RCC 7860 (cell line): ENCODE measurements around the gene URB2.
A peak's percentile ranks its signal among the peaks of the same experiment; 100 is the strongest.
"Not testable (repeated sequence)": the region's sequence is repeated elsewhere in the genome, so short reads cannot be mapped to it uniquely, and the experiment has no call there.

Source experiments
- DNase-seq: peaks from one replicate; pipeline ENCODE4 v3.0.0-alpha.2; 2015; ENCODE audit warnings: low spot score
- FAIRE-seq: peaks from 2 replicates; lab custom pipeline; 2012; peaks lifted over from hg19 to GRCh38; lab: Jason Lieb, UNC

URB2 gene

GRCh38 chr1:229613938-229614337, 12.1 kb upstream of the URB2 start:
- DNase-seq = no peak
- FAIRE-seq = no peak

DNA sequence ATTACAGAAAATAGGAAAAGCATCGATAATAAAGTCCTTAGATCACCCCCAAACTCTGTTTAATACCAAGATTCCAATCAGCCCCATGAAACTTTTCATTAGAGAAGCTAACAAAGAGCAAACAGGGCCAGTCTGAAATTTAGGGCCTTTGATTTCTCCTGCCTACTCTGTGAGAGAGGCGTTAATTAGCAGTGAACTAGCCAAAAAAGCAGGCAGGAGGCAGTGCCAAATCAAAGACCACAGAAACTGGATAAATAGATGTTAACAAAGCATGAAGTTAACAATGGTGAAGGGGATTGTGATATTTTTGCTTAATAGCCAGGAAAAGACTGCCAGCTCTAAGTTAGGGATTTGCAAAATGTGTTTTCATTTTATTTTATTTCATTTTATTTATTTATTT, 11.3 kb upstream of the URB2 start:
- DNase-seq = no peak
- no peak for FAIRE-seq

- FAIRE-seq (no peak), DNase-seq (no peak)
Observed at GRCh38 chr1:229617351-229618100, 8.5 kb upstream of the URB2 start.

- no peak for FAIRE-seq
- no peak for DNase-seq
Observed at GRCh38 chr1:229619002-229619401, 7.0 kb upstream of the URB2 start.

DNA sequence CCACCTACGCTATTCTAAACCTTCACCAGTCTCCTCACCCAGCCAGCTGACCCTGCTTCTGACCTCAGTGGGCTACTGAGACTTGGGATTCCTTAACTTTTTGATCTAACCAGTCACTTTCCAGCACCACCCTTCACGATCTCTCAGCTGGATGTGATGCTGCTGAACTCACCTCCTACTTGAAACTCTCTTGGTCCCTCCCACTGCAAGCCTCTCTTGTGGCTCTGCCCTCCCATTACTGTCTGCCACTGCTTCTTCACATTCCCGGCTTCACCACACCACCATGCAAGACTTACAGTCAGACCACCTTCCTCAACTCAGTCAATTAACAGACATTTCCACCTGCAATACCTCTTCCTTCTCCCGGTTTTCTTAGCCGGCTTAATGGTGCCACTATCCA, 6.4 kb upstream of the URB2 start:
- DNase-seq (no peak), FAIRE-seq (no peak)

DNA sequence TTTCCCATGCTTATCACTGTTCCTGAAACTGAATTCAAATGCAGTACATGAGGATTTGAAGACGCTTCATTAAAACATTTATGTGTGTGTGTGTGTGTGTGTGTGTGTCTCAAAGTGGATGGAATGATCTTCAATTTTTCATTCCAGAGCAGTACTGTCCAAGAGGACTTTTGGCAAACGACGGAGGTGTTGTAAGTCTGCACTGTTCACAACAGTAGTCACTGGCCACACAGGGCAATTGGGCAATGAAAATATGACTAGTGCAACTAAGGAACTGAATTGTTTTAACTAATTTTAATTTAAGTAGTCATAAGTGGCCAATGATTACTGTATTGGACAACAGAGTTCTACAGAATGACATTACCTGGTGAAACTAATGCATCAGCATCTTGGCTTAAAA, 5.2 kb upstream of the URB2 start:
- FAIRE-seq (no peak), DNase-seq (no peak)

DNA sequence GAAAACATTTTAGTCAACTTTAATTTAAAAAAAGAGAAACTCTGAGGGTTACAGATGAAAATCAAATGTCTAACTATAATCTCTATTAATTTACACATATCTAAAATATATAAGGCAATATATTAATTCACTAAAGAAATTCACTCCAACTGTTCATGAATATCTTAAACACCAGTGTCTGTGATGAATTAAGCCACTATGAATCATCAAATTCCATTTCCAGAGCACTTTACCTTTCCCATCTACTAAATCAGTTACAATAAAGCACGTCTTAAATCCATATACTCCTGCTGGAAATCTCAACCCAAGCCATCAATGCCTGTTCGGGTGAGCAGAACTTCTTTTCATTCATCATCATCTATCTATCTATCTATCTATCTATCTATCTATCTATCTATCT, 4.4 kb upstream of the URB2 start:
- DNase-seq (no peak), FAIRE-seq (no peak)

GRCh38 chr1:229622641-229623120, 3.4 kb upstream of the URB2 start:
- not testable (repeated sequence) for FAIRE-seq, DNase-seq

GRCh38 chr1:229623225-229623624, 2.8 kb upstream of the URB2 start:
- FAIRE-seq = no peak
- DNase-seq = no peak

DNA sequence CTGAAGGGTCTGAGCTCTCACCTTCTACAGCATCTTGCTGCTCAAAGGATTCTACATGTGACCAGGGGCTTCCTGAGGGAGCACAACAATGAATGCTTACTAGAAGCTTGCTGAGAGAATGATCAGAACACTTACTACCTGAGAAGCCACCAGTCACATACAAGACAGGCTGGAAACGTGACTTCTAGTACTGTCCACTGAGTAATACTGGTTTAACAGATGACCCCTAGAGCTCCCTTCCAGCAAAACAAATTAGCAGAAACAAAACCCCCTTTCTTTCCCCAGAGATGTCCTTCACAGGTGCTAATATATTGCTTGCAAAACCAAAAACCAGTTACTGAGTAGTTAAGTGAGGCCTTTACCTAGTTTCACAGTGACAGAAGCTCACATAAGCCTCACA, 2.2 kb upstream of the URB2 start:
- no peak for FAIRE-seq

DNA sequence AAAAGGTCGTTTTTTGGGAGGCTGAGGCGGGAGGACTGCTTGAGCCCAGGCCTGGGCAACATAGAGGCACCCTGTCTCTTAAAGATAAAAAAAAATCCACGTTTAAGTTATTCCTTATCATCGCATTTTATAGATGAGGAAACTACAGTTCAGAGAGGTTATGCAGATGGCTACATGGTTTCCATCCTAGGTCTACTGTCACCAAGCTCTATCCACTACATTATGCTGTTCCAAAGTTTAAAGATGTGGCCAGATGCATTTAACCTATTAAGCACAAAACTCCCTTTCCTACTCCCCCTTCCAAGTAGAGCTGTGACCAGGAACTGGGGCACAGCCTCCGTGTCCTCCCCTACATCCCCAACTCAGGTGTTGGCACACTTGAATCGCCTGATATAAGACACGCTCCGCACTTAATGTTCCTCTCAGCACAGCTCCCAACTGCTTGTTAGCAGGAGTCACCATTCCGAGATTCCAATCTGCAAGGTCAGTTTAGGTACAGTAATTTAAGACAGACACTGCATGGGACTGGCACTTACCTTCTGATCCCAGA, 1.5 kb upstream of the URB2 start:
- DNase-seq = no peak
- no peak for FAIRE-seq

More for the DNA sequence above, 2.2 kb upstream of the URB2 start:
- DNase-seq = no peak

GRCh38 chr1:229625071-229625914, 754 bp upstream of the URB2 start:
- DNase-seq (peak; percentile 25), FAIRE-seq (no peak)

DNA sequence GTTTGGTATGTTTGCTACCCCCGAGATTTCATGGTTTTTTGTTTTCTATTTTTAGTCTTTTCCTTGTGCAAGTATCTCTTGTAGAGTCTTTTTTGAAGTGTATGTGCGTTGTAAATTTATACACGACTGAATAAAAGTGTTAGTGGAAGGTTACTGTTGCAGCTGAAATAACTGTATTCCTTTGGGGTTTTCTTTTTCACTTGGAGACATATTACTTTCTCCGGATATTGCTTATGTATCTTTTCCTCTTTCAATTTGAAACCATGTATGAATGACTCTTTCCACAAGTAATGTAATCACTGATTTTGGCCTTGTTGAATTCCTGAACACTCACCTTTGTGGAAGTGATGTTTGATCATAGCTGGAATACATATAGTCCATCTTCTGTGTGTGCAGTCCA, 956 bp downstream of the URB2 start:
- no peak for DNase-seq
- FAIRE-seq = no peak

DNA sequence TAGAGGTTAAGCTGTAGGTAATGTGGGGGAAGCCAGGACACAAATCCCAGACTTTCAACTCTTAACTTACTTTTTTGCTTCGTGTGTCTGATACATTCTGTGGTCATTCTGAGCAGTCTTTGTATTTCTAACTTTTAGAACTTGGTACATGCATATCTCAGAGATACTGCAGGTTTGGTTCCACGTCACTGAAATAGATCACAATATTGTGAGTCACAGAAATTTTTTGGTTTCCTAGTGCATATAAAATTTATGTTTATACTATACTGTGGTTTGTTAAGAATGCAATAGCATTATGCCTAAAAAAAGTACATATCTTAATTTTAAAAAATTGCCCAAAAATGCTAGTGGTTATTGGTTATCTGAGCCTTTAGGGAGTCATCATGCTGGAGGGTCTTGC, 3.2 kb downstream of the URB2 start:
- no peak for FAIRE-seq
- no peak for DNase-seq

- no peak for FAIRE-seq
Observed at GRCh38 chr1:229631148-229631547, 5.1 kb downstream of the URB2 start.

GRCh38 chr1:229631966-229632365, 5.9 kb downstream of the URB2 start:
- no peak for FAIRE-seq
- no peak for DNase-seq

More at GRCh38 chr1:229631148-229631547, 5.1 kb downstream of the URB2 start:
- DNase-seq = no peak

GRCh38 chr1:229636042-229636441, 10.0 kb downstream of the URB2 start:
- no peak for FAIRE-seq
- DNase-seq = no peak

- FAIRE-seq (no peak), DNase-seq (no peak)
Observed at GRCh38 chr1:229637746-229638145, 11.7 kb downstream of the URB2 start.

DNA sequence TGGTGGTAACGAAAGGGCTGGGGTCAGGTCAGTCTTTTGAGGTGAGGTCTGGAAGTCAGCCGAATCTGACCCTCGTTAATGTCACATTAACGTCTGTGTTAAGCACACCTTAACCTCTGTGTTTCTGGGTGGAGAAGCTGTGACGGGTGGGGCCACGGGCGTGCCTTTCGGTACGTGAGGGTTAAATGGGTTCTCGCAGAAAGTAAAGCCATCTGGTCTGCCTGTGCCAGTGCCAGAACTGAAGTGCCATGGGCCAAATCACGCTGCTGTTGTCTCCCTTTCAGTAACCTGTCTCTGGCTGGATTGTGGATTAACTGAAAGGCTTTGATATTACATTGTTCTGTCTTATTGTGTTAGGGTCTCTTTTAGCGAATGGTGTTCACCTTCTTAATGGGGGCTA, 14.4 kb downstream of the URB2 start:
- FAIRE-seq (no peak), DNase-seq (no peak)

GRCh38 chr1:229641306-229641705, 15.3 kb downstream of the URB2 start:
- FAIRE-seq (no peak), DNase-seq (no peak)

DNA sequence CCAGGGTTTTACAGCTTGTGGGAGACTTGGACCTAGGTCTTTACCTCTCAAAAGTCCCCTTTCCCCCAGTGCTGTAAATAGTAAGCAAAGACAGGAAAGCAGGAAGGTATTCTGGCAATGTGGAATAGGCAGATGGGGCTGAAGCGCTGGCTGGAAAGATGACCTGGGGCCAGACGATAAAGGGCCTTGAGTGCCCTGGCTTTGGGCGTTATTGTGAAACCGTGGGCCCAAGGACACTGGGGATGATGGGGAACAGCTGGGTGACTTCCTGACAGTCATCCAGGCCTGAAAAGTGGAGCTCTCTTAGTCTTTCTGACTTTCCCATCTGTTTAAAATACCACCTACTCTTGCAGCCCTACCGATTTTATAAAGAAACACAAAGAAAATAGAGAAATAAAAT, 16.3 kb downstream of the URB2 start:
- FAIRE-seq = no peak
- no peak for DNase-seq

DNA sequence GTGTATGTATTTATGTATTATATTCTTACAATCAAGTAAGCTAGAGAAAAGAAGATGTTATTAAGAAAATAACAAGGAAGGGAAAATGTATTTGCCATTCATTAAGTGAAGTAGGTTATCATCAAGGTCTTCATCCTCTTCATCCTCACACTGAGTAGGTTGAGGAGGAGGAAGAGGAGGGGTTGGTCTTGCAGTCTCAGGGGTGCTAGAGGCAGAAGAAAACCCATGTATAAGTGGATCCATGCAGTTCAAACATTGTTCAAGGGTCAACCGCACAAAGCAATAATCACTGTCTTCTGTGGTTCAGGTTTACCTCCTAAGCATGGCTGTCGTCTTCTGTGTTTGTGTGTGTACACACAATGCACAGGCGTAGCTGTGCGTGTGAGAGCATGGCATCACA, 16.9 kb downstream of the URB2 start:
- DNase-seq (no peak), FAIRE-seq (no peak)
